Measurements from ENCODE around the gene STAT5B. TPM values are rescaled to one million over a fixed set of nuclear protein-coding genes. Genes with fewer than 3 reads are reported as not detected.

Gene STAT5B
- total RNA-seq, 2 experiments from 2014 or later = 131 to 134 TPM

DNA sequence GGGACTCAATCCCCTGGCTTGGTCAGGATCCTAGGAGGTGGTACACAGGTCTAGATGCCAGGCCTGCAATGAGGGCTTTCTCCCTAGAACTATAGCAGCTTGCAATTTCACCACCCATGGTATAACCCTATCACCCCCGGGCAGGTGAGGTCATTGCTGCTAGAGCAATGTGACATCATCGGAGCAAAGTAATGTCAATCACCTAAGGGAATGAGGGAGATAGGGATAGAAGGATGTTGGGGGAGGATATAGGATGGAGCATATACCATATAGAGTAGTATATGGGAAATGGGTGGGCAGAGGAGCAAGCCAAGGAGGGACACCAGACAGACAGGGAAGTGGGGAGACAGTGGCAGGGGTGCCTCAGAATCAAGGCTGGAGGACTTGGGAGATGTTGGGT is 98.5 kb downstream of the STAT5B start:
- Mint-ChIP-seq H3K4me3 (no peak overlapping the region), H3K9me3 (no peaks in the 10 kb centered on the region), H3K27ac (no peak overlapping the region), H3K27me3 (peaks cover 42% of the 10 kb centered on the region), H3K36me3 (no peaks in the 10 kb centered on the region), H3K4me1 (peaks cover 10% of the 10 kb centered on the region)
- POLR2A ChIA-PET = no interaction called here
- DNase-seq = no peak
- no peak for ATAC-seq (ENCODE audit: low read depth)

GRCh38 chr17:42174126-42174783 is 101.9 kb downstream of the STAT5B start:
- peak; percentile 27 for ATAC-seq (ENCODE audit: low read depth)
- peaks cover 12% of the 10 kb centered on the region for H3K27me3 Mint-ChIP-seq
- H3K4me3 Mint-ChIP-seq = no peak overlapping the region
- no peaks in the 10 kb centered on the region for H3K36me3 Mint-ChIP-seq
- no peaks in the 10 kb centered on the region for H3K9me3 Mint-ChIP-seq
- DNase-seq = no peak
- peaks cover 3% of the 10 kb centered on the region for H3K4me1 Mint-ChIP-seq
- no peak overlapping the region for H3K27ac Mint-ChIP-seq
- POLR2A ChIA-PET = interaction anchor here (0.8 kb wide), 1 partner anchor 20 kb away, joined by 4 read pairs; the partner anchor contains the start of gene GHDC

DNA sequence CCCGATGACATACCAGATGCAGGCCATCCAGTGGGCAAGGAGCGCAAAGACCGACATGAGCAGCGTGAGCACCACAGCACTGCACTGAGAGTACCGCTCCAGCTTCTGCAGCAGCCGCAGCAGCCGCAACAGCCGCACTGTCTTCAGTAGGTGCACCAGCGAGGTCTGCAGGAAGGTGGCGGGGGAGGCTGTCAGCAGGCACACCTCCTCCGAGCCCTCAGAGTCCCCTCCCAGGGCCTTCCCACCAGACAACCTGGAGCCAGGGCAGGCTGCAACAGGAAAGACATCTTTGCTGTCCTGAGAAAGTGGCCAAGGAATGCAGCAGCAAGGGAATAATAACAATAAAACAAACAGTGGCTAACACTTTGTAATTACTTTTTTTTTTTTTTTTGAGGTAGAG is 104.4 kb downstream of the STAT5B start:
- POLR2A ChIA-PET = interaction anchor here (0.7 kb wide), 1 partner anchor 8 kb away, joined by 3 read pairs; no protein-coding TSS in a partner anchor
- peaks cover 1% of the 10 kb centered on the region for H3K4me1 Mint-ChIP-seq
- H3K27ac Mint-ChIP-seq = no peak overlapping the region

DNA sequence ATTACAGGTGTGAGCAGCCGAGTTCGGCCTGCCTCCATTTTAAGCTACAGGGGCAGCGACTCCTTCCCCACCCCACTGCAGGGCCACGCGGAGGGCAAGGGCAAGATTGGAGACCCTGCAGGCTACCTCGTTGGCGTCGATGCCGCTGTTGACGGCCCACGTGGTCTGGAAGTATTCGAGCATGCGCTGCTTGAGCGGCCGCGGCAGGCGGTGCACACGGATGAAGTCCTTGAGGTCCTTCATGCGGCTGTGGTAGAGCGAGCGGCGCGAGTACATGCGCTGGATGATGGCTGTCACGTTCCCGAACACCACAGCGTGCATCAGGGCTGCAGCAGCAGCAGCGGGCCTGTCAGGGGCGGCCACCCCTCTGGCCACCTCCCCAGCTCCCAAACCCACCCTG is 106.8 kb downstream of the STAT5B start:
- peaks cover 1% of the 10 kb centered on the region for H3K4me1 Mint-ChIP-seq
- H3K9me3 Mint-ChIP-seq = no peaks in the 10 kb centered on the region
- POLR2A ChIA-PET = no interaction called here
- H3K27ac Mint-ChIP-seq = no peak overlapping the region
- no peaks in the 10 kb centered on the region for H3K36me3 Mint-ChIP-seq
- no peaks in the 10 kb centered on the region for H3K27me3 Mint-ChIP-seq
- ATAC-seq (ENCODE audit: low read depth) = no peak
- no peak overlapping the region for H3K4me3 Mint-ChIP-seq
- DNase-seq = no peak

More for the DNA sequence above, 104.4 kb downstream of the STAT5B start:
- Mint-ChIP-seq H3K9me3 (no peaks in the 10 kb centered on the region), H3K4me3 (no peak overlapping the region), H3K27me3 (peaks cover 3% of the 10 kb centered on the region), H3K36me3 (no peaks in the 10 kb centered on the region)
- no peak for ATAC-seq (ENCODE audit: low read depth)
- no peak for DNase-seq

DNA sequence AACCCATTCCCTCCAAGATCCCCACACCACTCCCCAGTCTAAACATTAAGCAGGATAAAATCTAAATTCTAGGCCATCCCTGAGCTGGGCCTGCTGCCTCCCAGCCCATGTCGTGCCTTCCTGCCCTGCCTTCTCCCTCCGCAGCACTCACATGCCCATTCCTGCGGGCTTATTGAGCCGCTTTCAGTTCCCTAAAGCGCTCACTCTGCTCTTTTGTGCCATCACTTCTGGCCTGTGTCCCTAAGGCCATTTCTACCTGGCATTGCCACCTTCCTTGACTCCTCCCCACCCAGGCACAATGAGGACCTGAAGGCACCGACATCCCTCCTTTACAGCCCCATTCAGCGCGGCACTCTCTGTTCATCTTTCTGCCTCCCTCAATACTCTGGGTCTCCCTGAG is 108.4 kb downstream of the STAT5B start:
- no peaks in the 10 kb centered on the region for H3K9me3 Mint-ChIP-seq
- no peak overlapping the region for H3K27ac Mint-ChIP-seq
- H3K36me3 Mint-ChIP-seq = no peaks in the 10 kb centered on the region
- ATAC-seq (ENCODE audit: low read depth) (no peak), DNase-seq (no peak)
- H3K27me3 Mint-ChIP-seq = no peaks in the 10 kb centered on the region
- no peak overlapping the region for H3K4me3 Mint-ChIP-seq
- H3K4me1 Mint-ChIP-seq = peaks cover 5% of the 10 kb centered on the region
- POLR2A ChIA-PET = no interaction called here

- H3K4me1 Mint-ChIP-seq = peaks cover 5% of the 10 kb centered on the region
- no peaks in the 10 kb centered on the region for H3K9me3 Mint-ChIP-seq
- POLR2A ChIA-PET = no interaction called here
- H3K36me3 Mint-ChIP-seq = no peaks in the 10 kb centered on the region
- no peak overlapping the region for H3K4me3 Mint-ChIP-seq
- DNase-seq (no peak), ATAC-seq (ENCODE audit: low read depth) (no peak)
- no peaks in the 10 kb centered on the region for H3K27me3 Mint-ChIP-seq
- H3K27ac Mint-ChIP-seq = no peak overlapping the region
Measured at GRCh38 chr17:42166196-42166763, 109.9 kb downstream of the STAT5B start.

DNA sequence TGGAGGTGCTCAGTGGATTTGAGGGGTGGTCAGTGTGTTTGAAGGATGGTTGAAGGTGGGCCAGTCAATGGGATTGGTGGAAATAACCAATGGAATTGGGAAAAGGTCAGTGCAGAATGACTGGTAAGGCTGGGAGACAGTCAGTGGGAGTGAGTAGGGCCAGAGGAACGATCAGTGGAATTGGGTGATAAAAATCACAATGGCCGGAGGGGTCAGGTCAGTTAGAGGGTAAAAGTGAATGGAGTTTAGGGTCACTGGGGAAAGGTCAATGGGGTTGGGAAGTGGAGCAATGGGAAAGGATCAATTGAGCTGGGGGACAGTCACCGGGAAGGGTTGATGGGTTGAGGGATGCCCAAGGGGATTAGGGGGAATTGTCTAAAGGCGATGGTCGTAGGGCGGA is 110.4 kb downstream of the STAT5B start:
- POLR2A ChIA-PET = no interaction called here

GRCh38 chr17:42163696-42164407 is 112.3 kb downstream of the STAT5B start:
- ATAC-seq (ENCODE audit: low read depth) = no peak
- Mint-ChIP-seq H3K4me3 (no peak overlapping the region), H3K4me1 (peaks cover 5% of the 10 kb centered on the region), H3K9me3 (no peaks in the 10 kb centered on the region), H3K27ac (no peak overlapping the region), H3K27me3 (no peaks in the 10 kb centered on the region), H3K36me3 (no peaks in the 10 kb centered on the region)
- POLR2A ChIA-PET = no interaction called here
- DNase-seq = no peak

More for the DNA sequence above, 110.4 kb downstream of the STAT5B start:
- Mint-ChIP-seq H3K27ac (peak overlapping the region; percentile 15), H3K36me3 (no peaks in the 10 kb centered on the region), H3K27me3 (no peaks in the 10 kb centered on the region), H3K9me3 (no peaks in the 10 kb centered on the region), H3K4me1 (peaks cover 5% of the 10 kb centered on the region), H3K4me3 (no peak overlapping the region)
- no peak for DNase-seq
- no peak for ATAC-seq (ENCODE audit: low read depth)

GRCh38 chr17:42163113-42163512 is 113.1 kb downstream of the STAT5B start:
- ATAC-seq (ENCODE audit: low read depth) = no peak
- Mint-ChIP-seq H3K4me1 (peaks cover 5% of the 10 kb centered on the region), H3K4me3 (no peak overlapping the region)

DNA sequence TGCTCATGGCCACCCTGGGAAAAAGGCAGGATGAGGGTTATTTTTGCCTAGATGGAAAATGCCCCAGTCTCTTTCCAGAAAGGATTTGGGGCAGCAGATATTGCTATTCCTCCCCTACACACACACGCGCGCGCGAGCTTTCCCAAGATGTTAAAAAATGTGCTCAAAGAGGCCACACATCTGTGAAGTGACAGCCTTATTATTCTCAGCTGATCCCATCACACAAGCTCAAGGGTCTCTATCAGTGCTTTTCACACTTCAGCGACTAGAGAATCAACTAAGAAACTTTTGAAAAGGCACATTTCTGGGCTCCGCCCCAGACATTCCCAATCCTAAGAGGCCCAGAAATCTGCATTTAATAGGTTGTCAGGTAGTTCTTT is 115.7 kb downstream of the STAT5B start:
- Mint-ChIP-seq H3K27ac (no peak overlapping the region), H3K9me3 (no peaks in the 10 kb centered on the region), H3K4me3 (no peak overlapping the region), H3K36me3 (no peaks in the 10 kb centered on the region), H3K27me3 (no peaks in the 10 kb centered on the region), H3K4me1 (peaks cover 10% of the 10 kb centered on the region)
- POLR2A ChIA-PET = interaction anchor here (0.6 to 0.7 kb wide), 2 partner anchors 22 to 360 kb away, joined by 3 to 6 read pairs; no protein-coding TSS in a partner anchor
- ATAC-seq (ENCODE audit: low read depth) (no peak), DNase-seq (no peak)

More at GRCh38 chr17:42163113-42163512, 113.1 kb downstream of the STAT5B start:
- peak; percentile 65 for DNase-seq
- no peaks in the 10 kb centered on the region for H3K9me3 Mint-ChIP-seq
- POLR2A ChIA-PET = no interaction called here
- H3K27ac Mint-ChIP-seq = no peak overlapping the region
- no peaks in the 10 kb centered on the region for H3K27me3 Mint-ChIP-seq
- no peaks in the 10 kb centered on the region for H3K36me3 Mint-ChIP-seq

GRCh38 chr17:42159796-42160530 is 116.2 kb downstream of the STAT5B start:
- H3K4me1 Mint-ChIP-seq = peaks cover 10% of the 10 kb centered on the region
- no peak overlapping the region for H3K27ac Mint-ChIP-seq
- H3K27me3 Mint-ChIP-seq = no peaks in the 10 kb centered on the region
- ATAC-seq (ENCODE audit: low read depth) (no peak), DNase-seq (no peak)
- H3K4me3 Mint-ChIP-seq = no peak overlapping the region
- H3K9me3 Mint-ChIP-seq = no peaks in the 10 kb centered on the region
- POLR2A ChIA-PET = interaction anchor here (0.6 to 0.7 kb wide), 2 partner anchors 21 to 360 kb away, joined by 3 to 6 read pairs; no protein-coding TSS in a partner anchor
- H3K36me3 Mint-ChIP-seq = no peaks in the 10 kb centered on the region

- no peak for ATAC-seq (ENCODE audit: low read depth)
- DNase-seq = no peak
- POLR2A ChIA-PET = interaction anchor here (0.6 to 1.5 kb wide), 2 partner anchors 165 to 190 kb away, joined by 3 to 7 read pairs; partner anchors contain the start of gene CNP
- Mint-ChIP-seq H3K36me3 (peaks cover 6% of the 10 kb centered on the region), H3K27me3 (no peaks in the 10 kb centered on the region), H3K4me1 (peaks cover 24% of the 10 kb centered on the region), H3K4me3 (peak overlapping the region; percentile 96), H3K27ac (peak overlapping the region; percentile 91), H3K9me3 (no peaks in the 10 kb centered on the region)
Measured at GRCh38 chr17:42155614-42156045, 120.6 kb downstream of the STAT5B start.

Measured in activated naive CD8-positive, alpha-beta T cell treated with anti-CD3 and anti-CD28 coated beads, Interleukin-2, amount 10 ng/mL, durations not matched to agents 7 days and 5 days (primary cell).